Articular chondrocyte of knee joint (primary cell): Measurements from ENCODE around the gene IFTAP. TPM values are rescaled to one million over a fixed set of nuclear protein-coding genes. Genes with fewer than 3 reads are reported as not detected.

Experiments used
- total RNA-seq: library from RNA; depleted of rRNA; stranded (reverse); fragments of >200 nt; gene quantifications from 2 replicates; pipeline ENCODE4 v1.2.3, GENCODE V29; 2012

Gene IFTAP
- 41.3 and 51.6 TPM in 2 replicates for total RNA-seq

GRCh38 chr11:36594316-36594989 is at the start of gene IFTAP:
Gene IFTAP (plus strand): TSS chr11:36594502. CDS start chr11:36610104, 15,602 bp downstream.

GRCh38 chr11:36567694-36568093 is 26.6 kb upstream of the IFTAP start, which contains the start of gene RAG1:
Gene RAG1 (plus strand): TSS chr11:36568007. CDS start chr11:36573305, 5,298 bp downstream.

GRCh38 chr11:36598051-36598450 is 3.7 kb downstream of the IFTAP start, which contains the start of gene RAG2:
Gene RAG2 (minus strand): TSS chr11:36598236. CDS start chr11:36594168, 4,068 bp downstream.

Other genes with a start within 250 kb of the IFTAP start
- 12.0 and 14.6 TPM in 2 replicates for gene TRAF6, start 84.2 kb upstream of the IFTAP start, total RNA-seq
- gene RAG1, start 26.5 kb upstream of the IFTAP start, total RNA-seq = 0.52 and 0.86 TPM in 2 replicates
- not detected in 2 replicates for gene RAG2, start 3.7 kb downstream of the IFTAP start, total RNA-seq